Loucy (cell line): ENCODE results near the gene IL5.

Experiments used
- CTCF ChIP-seq: fragments of 200-600 bp; sonication (generic); conservative IDR thresholded peaks from 2 replicates; pipeline ENCODE4 v1.5.1; 2014; ENCODE audit warnings: mild to moderate bottlenecking, antibody characterized with exemption, low read length
- EZH2phosphoT487 ChIP-seq: fragments of 200-600 bp; IDR thresholded peaks from 2 replicates; pipeline ENCODE4 v1.6.1; 2018; ENCODE audit warnings: antibody characterized with exemption, mild to moderate bottlenecking, moderate library complexity, borderline replicate concordance

GRCh38 chr5:132498152-132498551 is 45.2 kb downstream of the IL5 start:
- no peak for TF ChIP-seq CTCF
- TF ChIP-seq EZH2phosphoT487 = no peak
